HEK293 (cell line): Measurements from ENCODE around the gene SNX6.

Experiments used
- KLF9 ChIP-seq: fragments of 450-650 bp; formaldehyde crosslinking; IDR thresholded peaks from 2 replicates; pipeline ENCODE4 v1.5.1; 2016; ENCODE audit warnings: missing biosample characterization, missing genetic modification characterization, low read depth
- MZF1 ChIP-seq: fragments of 450-650 bp; formaldehyde crosslinking; IDR thresholded peaks from 2 replicates; pipeline ENCODE4 v1.5.1; 2017; ENCODE audit warnings: missing biosample characterization, missing genetic modification characterization, borderline replicate concordance
- YY1 ChIP-seq: fragments of 450-650 bp; formaldehyde crosslinking; IDR thresholded peaks from 2 replicates; pipeline ENCODE4 v1.5.1; 2018; ENCODE audit warnings: missing biosample characterization, missing genetic modification characterization
- ZNF114 ChIP-seq: fragments of 450-650 bp; formaldehyde crosslinking; IDR thresholded peaks from 2 replicates; pipeline ENCODE4 v1.5.0; 2017; ENCODE audit warnings: missing biosample characterization, missing genetic modification characterization
- ZNF514 ChIP-seq: fragments of 450-650 bp; formaldehyde crosslinking; IDR thresholded peaks from 2 replicates; pipeline ENCODE4 v1.5.1; 2016; ENCODE audit warnings: missing biosample characterization, missing genetic modification characterization
- TF ChIP-seq, protein P1 (sequence below): fragments of 450-650 bp; formaldehyde crosslinking; optimal IDR thresholded peaks from 2 replicates; pipeline ENCODE3; 2016; ENCODE audit warnings: missing biosample characterization, mild to moderate bottlenecking, missing genetic modification characterization
- TF ChIP-seq, protein P2 (sequence below): fragments of 450-650 bp; formaldehyde crosslinking; IDR thresholded peaks from 2 replicates; pipeline ENCODE4 v1.5.1; 2016; ENCODE audit warnings: missing biosample characterization, missing genetic modification characterization

DNA sequence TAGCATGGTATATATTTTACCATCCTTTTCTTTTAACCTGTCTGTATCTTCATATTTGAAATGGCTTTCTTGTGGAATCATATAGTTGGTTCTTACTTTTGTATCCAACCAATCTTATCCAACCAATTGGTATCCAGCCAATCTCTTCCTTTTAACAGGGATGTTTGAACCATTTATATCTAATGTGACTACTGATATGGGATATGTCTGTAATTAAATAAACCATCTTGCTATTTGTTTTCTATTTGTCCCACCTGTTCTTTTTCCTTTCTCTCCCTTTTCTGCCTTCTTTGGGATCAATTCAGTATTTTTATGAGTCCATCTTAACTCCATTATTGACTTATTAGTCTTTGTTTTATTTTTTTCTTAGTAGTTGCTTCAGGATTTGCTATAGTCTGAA is 30.8 kb upstream of the SNX6 start:
- TF ChIP-seq YY1 (tag by site-specific recombination) (no peak), KLF9 (tag by site-specific recombination) (no peak), ZNF514 (no peak), MZF1 (tag by site-specific recombination) (no peak), ZNF114 (tag by site-specific recombination) (no peak)
- TF ChIP-seq, protein P1, sequence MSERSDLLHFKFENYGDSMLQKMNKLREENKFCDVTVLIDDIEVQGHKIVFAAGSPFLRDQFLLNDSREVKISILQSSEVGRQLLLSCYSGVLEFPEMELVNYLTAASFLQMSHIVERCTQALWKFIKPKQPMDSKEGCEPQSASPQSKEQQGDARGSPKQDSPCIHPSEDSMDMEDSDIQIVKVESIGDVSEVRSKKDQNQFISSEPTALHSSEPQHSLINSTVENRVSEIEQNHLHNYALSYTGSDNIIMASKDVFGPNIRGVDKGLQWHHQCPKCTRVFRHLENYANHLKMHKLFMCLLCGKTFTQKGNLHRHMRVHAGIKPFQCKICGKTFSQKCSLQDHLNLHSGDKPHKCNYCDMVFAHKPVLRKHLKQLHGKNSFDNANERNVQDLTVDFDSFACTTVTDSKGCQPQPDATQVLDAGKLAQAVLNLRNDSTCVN (tag by site-specific recombination), result no peak
- TF ChIP-seq, protein P2, sequence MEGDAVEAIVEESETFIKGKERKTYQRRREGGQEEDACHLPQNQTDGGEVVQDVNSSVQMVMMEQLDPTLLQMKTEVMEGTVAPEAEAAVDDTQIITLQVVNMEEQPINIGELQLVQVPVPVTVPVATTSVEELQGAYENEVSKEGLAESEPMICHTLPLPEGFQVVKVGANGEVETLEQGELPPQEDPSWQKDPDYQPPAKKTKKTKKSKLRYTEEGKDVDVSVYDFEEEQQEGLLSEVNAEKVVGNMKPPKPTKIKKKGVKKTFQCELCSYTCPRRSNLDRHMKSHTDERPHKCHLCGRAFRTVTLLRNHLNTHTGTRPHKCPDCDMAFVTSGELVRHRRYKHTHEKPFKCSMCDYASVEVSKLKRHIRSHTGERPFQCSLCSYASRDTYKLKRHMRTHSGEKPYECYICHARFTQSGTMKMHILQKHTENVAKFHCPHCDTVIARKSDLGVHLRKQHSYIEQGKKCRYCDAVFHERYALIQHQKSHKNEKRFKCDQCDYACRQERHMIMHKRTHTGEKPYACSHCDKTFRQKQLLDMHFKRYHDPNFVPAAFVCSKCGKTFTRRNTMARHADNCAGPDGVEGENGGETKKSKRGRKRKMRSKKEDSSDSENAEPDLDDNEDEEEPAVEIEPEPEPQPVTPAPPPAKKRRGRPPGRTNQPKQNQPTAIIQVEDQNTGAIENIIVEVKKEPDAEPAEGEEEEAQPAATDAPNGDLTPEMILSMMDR (tag by site-specific recombination), result no peak
